Right lobe of liver (tissue), 6 donors: ENCODE data around the gene KRT71. TPM values are rescaled to one million over a fixed set of nuclear protein-coding genes. Genes with fewer than 3 reads are reported as not detected.
A peak's percentile ranks its signal among the peaks of the same experiment; 100 is the strongest.

Experiments used
- ATAC-seq, 4 donors: fragments of 200-7000 bp; cut with Tn5 transposase; one replicate each; pipeline ENCODE4 v1.9.1; 2020; ENCODE audit warnings: mild to moderate bottlenecking in 4 of 4, moderate library complexity in 4 of 4
- DNase-seq, 3 donors: peaks; one replicate each; pipeline ENCODE4 v3.0.0-alpha.2; 2020
- H3K27ac ChIP-seq, 3 donors: fragments of 200-600 bp; one replicate each; pipeline ENCODE4 v1.8.0; 2022
- H3K27me3 ChIP-seq, 2 donors: fragments of 200-600 bp; one replicate each; pipeline ENCODE4 v1.8.0; 2022
- H3K36me3 ChIP-seq, 4 donors: fragments of 200-600 bp; sonication (generic) in 1 of 4; one replicate each; pipeline versions ENCODE4 v1.5.1 to v1.8.0; 2017 to 2022; ENCODE audit warnings: control low read depth in 1 of 4
- H3K4me1 ChIP-seq, 4 donors: fragments of 200-600 bp; sonication (generic) in 1 of 4; one replicate each; pipeline versions ENCODE4 v1.5.1 to v1.8.0; 2017 to 2022; ENCODE audit warnings: control low read depth in 1 of 4
- H3K4me3 ChIP-seq, 3 donors: fragments of 200-600 bp; one replicate each; pipeline ENCODE4 v1.8.0; 2022
- H3K9me3 ChIP-seq, 4 donors: fragments of 200-600 bp; sonication (generic) in 1 of 4; one replicate each; pipeline versions ENCODE4 v1.5.1 to v1.8.0; 2017 to 2022; ENCODE audit warnings: control low read depth in 1 of 4
- POLR2A ChIP-seq: fragments of 450-650 bp; IDR thresholded peaks from one replicate; pipeline ENCODE4 v1.6.1; 2017; ENCODE audit warnings: antibody characterized with exemption, mild to moderate bottlenecking
- WGBS: methylation state at CpG from one replicate; pipeline ENCODE4 v1.1.6; 2018; ENCODE audit warnings: low coverage, low lambda C conversion rate; ENCODE audit not compliant: insufficient coverage; ENCODE audit errors: missing lambda C conversion rate; 5-methylcytosine and 5-hydroxymethylcytosine counted together
- intact Hi-C, 2 donors: fragments of 100-400 bp; cut with DNase I; formaldehyde crosslinking; loops; one replicate each; pipeline versions ENCODE4 v1.11.2 to v1.14.1; 2022
- total RNA-seq, 6 experiments: library from RNA; depleted of rRNA in 2 of 6; stranded (reverse); fragments of >200 nt in 2 of 6; fragmentation: NEBNext Ultra II Directional in 3 of 6; extraction: Animal tissue kit (Norgen Biotek cat#: 25700) in 3 of 6; gene quantifications; one replicate each; pipeline versions ENCODE4 v1.1.0 to v1.2.4, GENCODE V29; 2016 to 2023
- TF ChIP-seq, protein P1 (sequence below), 4 donors: fragments of 200-600 bp in 3 of 4; fragments of 450-650 bp in 1 of 4; IDR thresholded peaks; one replicate each; pipeline versions ENCODE4 v1.5.1 to v1.8.0; 2016 to 2022; ENCODE audit warnings: antibody characterized with exemption in 4 of 4, mild to moderate bottlenecking in 2 of 4
- donor health status: DM: no; HTN: yes; CAD: no.
- donor health status: DM: no; HTN: no; CAD: no.
- donor health status: DM: no; HTN: no; CAD: no.
- donor health status: DM: no; HTN: yes; CAD: no.
- donor health status: DM: no; HTN: yes; CAD: no.

Gene KRT71
- total RNA-seq, 6 experiments from 2014 or later: not detected

DNA sequence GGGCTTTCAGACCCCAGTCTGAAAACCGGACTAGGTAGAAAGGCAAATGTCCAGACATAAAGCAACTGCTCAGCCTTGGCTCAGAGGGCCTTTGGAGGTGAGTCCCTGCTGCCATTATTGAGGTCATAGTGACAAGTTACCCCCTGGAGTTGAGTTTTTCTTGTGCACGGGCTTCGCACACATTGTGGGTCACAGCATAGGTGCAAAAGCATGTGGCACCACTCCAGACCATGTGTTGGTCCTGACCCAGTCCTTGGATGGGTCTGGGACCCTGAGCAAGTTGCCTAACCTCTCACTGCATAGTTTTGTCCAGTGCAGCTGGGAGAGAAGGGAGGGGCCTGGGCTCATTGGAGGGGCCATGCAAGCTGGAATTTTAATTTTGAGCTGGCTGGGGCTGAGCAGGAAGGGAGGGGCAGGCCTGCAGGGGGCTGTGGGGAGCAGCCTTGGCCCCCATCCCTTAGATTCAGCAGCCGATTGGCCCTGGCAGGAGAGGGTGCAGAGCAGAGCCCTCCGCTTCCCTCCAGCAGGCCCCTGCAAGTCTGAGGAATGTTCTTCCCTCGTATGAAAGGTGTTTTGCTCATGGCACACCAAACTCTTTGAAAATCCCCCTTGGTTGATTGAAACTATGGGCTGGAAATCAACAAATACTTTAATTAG is 28.6 kb downstream of the KRT71 start:
- 55% methylated on average over 2 of the region's 6 CpGs for WGBS

DNA sequence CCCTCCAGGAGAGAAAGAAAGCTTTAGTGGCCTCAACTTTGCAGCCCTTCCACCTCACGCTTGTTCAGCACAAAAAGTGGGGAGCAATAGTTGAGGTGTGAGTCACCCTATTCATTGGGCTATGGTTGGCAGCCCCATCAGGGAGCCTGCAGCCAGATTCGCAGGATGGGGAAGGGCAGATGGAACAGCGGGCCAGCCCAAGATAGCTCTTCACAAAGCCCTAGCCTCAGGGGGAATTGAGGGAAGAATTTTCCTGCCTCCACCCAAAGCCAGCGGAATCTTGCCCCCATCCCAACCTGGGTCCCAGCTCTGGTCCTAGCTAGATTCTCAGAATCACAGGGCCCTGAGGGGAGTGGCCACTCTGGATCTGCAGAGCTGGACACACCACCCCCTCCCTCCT is 29.1 kb downstream of the KRT71 start:
- Histone ChIP-seq H3K4me3 (no peak overlapping the region), H3K9me3 (no peaks in the 10 kb centered on the region), H3K27me3 (no peaks in the 10 kb centered on the region), H3K4me1 (no peaks in the 10 kb centered on the region), H3K27ac (no peak overlapping the region), H3K36me3 (no peaks in the 10 kb centered on the region)
- no peak for TF ChIP-seq POLR2A
- TF ChIP-seq, protein P1, sequence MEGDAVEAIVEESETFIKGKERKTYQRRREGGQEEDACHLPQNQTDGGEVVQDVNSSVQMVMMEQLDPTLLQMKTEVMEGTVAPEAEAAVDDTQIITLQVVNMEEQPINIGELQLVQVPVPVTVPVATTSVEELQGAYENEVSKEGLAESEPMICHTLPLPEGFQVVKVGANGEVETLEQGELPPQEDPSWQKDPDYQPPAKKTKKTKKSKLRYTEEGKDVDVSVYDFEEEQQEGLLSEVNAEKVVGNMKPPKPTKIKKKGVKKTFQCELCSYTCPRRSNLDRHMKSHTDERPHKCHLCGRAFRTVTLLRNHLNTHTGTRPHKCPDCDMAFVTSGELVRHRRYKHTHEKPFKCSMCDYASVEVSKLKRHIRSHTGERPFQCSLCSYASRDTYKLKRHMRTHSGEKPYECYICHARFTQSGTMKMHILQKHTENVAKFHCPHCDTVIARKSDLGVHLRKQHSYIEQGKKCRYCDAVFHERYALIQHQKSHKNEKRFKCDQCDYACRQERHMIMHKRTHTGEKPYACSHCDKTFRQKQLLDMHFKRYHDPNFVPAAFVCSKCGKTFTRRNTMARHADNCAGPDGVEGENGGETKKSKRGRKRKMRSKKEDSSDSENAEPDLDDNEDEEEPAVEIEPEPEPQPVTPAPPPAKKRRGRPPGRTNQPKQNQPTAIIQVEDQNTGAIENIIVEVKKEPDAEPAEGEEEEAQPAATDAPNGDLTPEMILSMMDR (IDR thresholded peaks at IDR 0.05): no peak
- WGBS: 90% methylated on average over 2 of the region's 4 CpGs
- ATAC-seq (no peak), DNase-seq (peak in 1 of 3 donors; percentile 25)
- intact Hi-C loops: no loop called here

More for the DNA sequence above, 28.6 kb downstream of the KRT71 start:
- no peaks in the 10 kb centered on the region for H3K27me3 ChIP-seq
- H3K4me1 ChIP-seq: no peaks in the 10 kb centered on the region
- TF ChIP-seq POLR2A: no peak
- TF ChIP-seq, protein P1 (IDR thresholded peaks at IDR 0.05): no peak
- DNase-seq (peak in 1 of 3 donors; percentile 22), ATAC-seq (no peak)
- intact Hi-C loops: no loop called here
- H3K4me3 ChIP-seq: no peak overlapping the region
- no peaks in the 10 kb centered on the region for H3K36me3 ChIP-seq
- no peak overlapping the region for H3K27ac ChIP-seq
- H3K9me3 ChIP-seq: no peaks in the 10 kb centered on the region

DNA sequence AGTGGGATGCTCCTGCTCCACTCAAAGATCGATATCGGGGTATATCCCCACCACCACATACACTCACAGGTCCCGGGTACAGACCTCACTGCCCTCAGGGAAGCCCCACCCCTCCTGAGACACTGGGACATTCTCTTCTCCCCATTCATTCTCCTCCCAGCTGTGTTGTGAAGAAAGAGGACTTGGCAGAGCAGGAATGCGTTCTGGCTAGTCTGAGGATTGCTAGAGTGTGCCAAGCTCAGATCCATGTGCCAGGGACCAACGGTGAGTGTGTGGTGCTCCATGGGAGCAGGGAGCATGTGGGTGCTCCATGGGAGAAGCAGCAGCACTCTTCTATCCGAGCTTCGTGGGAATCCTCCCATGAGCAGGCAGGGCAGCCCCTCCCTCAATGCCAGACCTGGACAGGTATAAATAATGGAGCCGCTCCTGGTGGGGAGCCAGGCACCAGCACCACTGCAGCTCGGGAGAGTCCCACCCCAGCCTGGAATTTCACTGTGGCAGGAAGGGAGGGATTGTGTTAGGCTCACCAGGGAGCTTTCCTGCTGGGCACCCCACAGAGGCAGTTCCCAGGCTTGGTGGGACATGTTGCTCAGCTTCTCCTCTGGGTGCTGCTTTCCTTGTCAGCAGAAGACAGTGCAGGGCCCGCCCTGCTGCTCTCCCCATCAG is 30.5 kb downstream of the KRT71 start:
- Histone ChIP-seq H3K36me3 (no peaks in the 10 kb centered on the region), H3K9me3 (no peaks in the 10 kb centered on the region), H3K27ac (no peak overlapping the region), H3K27me3 (no peaks in the 10 kb centered on the region), H3K4me3 (no peak overlapping the region), H3K4me1 (no peaks in the 10 kb centered on the region)
- TF ChIP-seq, protein P1 (IDR thresholded peaks at IDR 0.05): no peak
- TF ChIP-seq POLR2A: no peak
- no CpG with 5 or more reads among the region's 10 CpGs for WGBS
- DNase-seq (no peak), ATAC-seq (no peak)
- intact Hi-C loops: no loop called here

DNA sequence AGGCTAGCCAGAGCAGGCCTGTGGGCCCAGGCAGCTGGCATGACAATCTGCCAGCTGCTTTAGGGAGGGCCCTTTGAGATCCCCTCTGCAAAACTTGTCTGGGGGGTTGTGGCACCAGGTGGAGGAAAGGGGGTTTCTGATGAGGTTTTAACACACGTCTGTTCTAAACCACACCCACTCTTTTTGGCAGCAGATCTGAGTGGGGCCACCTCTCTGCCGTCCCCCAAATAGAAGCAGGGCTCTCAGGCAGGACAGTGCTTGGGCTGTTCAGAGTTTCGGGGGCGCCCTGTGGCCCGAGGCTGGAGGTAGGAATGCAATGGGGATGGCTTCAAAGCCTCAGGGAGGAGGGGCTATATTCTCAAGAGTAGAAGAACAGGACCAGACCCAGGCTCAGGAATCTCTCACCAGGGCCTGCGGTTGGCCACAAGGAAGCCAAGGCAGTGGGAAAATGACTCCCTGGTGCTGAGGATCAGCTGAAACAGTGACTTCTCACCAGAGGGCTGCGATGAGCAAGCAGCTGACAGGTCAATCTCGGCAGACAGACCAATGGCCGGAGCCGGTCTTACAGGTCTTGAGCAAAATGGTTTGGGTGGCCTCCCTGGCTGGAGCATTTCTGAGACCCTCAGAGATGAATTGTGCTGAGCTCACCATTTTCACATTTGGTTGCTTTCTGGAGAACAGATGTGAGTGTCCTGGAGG is 31.2 kb downstream of the KRT71 start:
- TF ChIP-seq, protein P1 (IDR thresholded peaks at IDR 0.05): no peak
- no peak for TF ChIP-seq POLR2A
- no peaks in the 10 kb centered on the region for H3K4me1 ChIP-seq
- H3K36me3 ChIP-seq: no peaks in the 10 kb centered on the region
- no peak overlapping the region for H3K4me3 ChIP-seq
- intact Hi-C loops: no loop called here
- H3K9me3 ChIP-seq: no peaks in the 10 kb centered on the region
- H3K27ac ChIP-seq: no peak overlapping the region
- WGBS: 79% methylated on average over 8 of the region's 10 CpGs
- DNase-seq: no peak
- no peak for ATAC-seq
- H3K27me3 ChIP-seq: no peaks in the 10 kb centered on the region
